GM19463 (cell line): ENCODE results near the gene KRT1.

Source experiments
- ATAC-seq: cut with Tn5 transposase; IDR thresholded peaks from one replicate; pipeline ENCODE4 v1.9.1; 2021; ENCODE audit warnings: mild to moderate bottlenecking, moderate library complexity; ENCODE audit not compliant: unreplicated experiment

KRT1 gene

DNA sequence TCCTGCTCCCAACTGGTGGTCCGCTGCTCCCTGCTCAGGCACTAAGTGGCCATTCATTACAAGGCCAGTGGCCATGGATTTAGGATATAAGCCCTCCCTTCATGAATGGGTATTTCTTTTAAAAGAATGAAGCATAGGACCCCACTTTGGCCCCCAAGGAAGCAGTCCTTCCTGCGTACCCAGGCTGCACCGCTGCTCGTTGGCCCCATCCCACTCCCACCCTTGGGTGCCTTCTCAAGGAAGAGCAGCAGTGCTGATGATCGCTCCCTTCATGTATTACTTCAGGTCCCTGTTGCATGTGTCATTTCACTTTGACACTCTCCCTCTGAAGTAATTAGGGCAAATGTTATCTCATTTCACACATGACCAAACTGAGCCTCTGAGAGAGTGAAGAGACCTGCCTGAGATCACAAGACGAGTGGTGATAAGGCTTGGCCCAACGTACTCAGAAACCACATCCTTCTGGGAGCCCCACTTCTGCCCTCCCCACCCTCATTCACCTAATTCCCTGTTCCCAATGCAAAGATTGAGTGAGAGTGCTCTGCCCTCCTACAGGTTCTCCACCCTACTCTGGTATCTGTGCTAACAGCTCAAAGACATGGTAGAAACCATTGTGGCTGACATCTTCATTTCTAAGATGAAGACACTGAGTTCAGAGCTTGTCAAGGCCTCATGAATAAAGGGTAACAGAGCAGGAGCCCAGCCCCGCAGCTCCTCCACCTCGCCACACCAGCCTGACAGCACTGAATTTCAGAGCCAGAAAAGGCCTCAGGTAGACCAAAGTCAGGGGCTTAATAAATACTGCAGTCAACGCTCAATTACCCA, 17.9 kb downstream of the KRT1 start:
- no peak for ATAC-seq

- ATAC-seq: no peak
These were observed 18.5 kb downstream of the KRT1 start for GRCh38 chr12:52661668-52662067.

DNA sequence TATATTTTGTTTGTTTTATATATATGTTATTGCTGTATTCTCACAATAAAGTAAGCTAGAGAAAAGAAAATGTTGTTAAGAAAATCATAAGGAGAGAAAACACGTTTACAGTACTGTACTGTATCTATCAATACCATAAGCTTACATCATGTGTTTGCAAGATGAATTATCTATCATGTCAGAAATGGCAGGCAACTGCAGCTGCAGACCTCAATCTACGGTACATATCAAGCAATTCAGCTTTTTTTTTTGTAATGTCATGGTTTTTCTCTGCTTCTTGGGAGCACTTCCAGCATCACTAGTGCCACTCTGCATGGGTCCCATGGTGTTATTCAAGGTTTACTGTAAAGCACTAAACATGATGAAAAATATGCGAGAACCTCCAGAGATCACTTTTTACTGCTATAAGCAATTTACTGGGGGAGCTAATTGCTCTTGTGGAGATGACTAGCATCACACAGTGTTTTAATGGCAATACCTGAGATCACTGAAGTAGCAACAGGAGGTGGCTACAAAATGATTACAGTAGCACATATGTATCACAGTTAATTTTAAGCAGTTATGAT, 19.2 kb downstream of the KRT1 start:
- ATAC-seq: no peak

GRCh38 chr12:52659951-52660350, 20.3 kb downstream of the KRT1 start:
- no peak for ATAC-seq

DNA sequence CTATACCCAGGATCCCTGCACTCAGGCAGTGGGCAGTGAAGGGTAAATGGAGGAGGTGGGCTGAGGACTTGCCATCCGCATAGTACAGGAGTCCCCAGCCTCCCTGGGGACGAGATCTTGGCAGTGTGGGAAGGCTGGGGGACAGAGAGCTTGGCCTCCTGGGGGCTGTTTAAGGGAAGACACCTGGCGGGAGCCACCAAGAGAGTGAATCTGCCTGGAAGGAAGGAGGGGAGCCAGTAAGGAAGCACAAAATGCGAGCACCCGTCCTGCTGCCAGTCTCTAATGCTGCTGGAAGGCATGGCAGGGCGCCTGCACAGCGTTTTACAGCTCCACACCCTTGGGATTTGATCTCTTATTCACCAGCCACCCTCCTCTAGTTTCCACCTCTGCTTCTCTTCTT, 20.8 kb downstream of the KRT1 start:
- ATAC-seq: no peak

- no peak for ATAC-seq
These were observed 22.0 kb downstream of the KRT1 start for GRCh38 chr12:52658196-52658595.

- ATAC-seq: no peak
These were observed 22.8 kb downstream of the KRT1 start for GRCh38 chr12:52657250-52657902.

DNA sequence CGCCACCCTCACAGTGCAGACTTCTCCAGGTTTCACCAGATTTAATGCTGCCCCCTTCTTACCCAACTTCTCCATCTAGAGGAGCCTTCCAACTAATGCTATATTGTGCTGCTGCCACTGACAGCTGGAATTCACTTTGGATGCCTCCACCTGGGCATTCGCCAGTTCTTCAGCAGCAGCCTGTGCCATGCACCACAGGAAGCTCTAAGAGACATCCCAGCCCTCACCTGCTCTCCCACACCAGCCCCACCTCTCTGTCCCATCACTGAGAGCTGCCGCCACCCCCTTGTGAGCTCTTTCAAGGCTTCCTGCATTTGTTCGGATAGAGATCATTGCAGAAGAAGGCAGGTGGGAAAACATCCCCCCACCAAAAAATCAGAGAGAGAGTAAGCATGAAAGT, 23.6 kb downstream of the KRT1 start:
- ATAC-seq: no peak

- ATAC-seq: no peak
These were observed 24.5 kb downstream of the KRT1 start for GRCh38 chr12:52655720-52656124.

- ATAC-seq: no peak
These were observed 25.0 kb downstream of the KRT1 start for GRCh38 chr12:52655251-52655650.

DNA sequence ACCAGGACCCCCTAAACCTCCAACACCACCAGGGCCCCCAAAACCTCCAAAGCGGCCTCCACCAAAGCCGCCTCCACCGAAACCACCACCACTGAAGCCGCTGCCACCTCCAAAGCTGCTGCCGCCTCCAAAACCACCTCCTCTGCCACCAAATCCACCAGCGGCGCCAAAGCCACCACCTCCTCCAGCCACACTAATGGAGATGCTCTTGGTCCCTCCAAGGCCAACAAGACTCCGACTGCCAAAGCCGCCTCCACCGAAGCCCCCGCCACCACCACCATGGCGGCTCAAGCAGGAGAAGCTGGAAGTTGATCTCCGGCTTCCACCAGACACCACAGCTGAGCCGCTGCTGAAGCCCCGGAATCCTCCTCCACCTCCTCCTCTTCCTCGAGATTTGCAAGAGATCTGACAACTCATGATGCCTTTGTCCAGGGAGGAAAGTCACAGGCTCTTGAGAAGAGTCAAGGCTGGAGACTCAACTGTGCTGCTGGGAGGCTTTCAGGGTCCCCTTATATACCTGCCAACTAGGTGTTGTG, 28.4 kb downstream of the KRT1 start, which contains the start of gene KRT2:
TSS of gene KRT2 (minus strand) at position 486 of the 536 bp plus-strand sequence. CDS start at position 417, 69 bp downstream.
- no peak for ATAC-seq

GRCh38 chr12:52650520-52651081, 29.6 kb downstream of the KRT1 start:
- no peak for ATAC-seq

DNA sequence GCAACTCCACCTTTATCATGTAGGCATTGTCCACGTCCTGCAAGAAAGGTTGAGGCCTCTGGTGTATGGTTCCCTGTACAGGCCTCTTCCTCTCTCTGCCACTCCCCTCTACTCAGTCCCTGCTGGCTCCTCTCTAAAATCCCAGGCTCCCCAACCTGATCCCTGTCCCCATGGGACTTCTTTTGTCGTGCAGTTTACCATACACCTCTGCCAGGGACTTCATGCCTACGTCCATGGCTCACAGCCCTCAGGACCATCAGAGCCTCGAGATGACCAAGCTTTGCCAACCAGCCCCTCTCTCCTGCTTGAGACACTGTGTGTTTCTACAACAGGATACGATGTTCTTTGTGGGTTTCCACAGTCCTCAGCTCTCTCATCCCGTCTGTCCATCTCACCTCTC, 31.1 kb downstream of the KRT1 start:
- ATAC-seq: no peak

DNA sequence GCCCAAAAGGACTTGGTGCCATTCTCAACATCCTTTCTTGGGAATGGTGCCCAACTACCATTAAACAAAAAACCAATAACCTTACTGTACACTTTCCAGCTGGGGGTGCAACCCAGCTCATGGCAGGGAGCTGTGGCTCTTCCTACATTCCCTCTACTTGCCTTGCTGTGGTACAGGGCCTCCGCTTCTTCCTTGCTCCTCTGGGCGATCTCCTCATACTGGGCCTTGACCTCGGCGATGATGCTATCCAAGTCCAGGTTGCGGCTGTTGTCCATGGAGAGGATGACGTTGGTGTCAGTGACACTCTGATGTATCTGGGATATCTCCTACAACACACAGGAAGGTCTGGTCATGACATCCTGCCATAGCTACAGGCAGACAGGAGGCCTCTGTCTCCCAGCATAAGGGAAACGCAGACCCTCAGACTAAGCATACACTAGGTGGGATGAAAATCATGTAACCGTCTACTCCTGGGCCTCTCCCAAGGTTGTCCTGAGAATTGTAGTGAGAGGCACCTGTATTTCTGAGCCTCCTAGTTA, 32.1 kb downstream of the KRT1 start:
- no peak for ATAC-seq

GRCh38 chr12:52647601-52648000, 32.6 kb downstream of the KRT1 start:
- ATAC-seq: no peak

- ATAC-seq: no peak
These were observed 33.6 kb downstream of the KRT1 start for GRCh38 chr12:52646613-52647012.

DNA sequence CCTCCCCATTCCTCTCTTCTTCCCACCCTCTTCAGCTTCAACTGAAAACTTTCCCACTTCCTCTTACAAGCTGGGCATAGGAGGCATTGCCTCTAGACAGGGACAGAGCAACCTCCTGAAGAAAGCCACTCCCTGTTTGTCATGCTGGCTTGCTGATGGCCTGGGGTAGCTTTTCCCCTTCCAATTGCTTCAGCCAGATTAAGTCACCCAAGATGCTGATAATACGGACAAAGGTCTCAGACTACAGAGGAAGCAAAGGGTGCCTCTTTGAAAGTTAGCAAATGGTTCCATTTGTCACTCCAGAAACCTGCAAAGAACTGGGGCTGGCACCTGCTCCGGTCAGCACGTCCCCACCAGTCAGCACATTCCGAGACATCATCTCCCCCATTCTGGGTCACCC, 34.2 kb downstream of the KRT1 start:
- ATAC-seq: no peak

- no peak for ATAC-seq
These were observed 35.0 kb downstream of the KRT1 start for GRCh38 chr12:52645120-52645761.

DNA sequence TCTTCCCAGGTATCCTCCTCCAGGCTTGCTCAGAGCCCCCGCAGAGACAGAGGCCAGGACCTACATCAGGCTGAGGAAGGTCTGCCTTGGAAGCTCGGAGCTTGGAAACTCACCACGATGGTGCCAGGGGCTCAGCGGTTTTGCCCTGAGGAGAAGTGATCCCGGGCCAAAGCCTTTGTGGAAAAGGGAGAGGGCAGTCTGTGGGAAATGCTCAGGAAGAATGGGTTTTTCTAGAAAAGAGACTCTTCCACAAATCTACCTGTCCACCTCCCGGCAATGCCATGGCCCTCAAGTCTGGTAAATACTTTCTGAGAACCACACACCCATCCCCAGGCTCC, 36.2 kb downstream of the KRT1 start:
- no peak for ATAC-seq

DNA sequence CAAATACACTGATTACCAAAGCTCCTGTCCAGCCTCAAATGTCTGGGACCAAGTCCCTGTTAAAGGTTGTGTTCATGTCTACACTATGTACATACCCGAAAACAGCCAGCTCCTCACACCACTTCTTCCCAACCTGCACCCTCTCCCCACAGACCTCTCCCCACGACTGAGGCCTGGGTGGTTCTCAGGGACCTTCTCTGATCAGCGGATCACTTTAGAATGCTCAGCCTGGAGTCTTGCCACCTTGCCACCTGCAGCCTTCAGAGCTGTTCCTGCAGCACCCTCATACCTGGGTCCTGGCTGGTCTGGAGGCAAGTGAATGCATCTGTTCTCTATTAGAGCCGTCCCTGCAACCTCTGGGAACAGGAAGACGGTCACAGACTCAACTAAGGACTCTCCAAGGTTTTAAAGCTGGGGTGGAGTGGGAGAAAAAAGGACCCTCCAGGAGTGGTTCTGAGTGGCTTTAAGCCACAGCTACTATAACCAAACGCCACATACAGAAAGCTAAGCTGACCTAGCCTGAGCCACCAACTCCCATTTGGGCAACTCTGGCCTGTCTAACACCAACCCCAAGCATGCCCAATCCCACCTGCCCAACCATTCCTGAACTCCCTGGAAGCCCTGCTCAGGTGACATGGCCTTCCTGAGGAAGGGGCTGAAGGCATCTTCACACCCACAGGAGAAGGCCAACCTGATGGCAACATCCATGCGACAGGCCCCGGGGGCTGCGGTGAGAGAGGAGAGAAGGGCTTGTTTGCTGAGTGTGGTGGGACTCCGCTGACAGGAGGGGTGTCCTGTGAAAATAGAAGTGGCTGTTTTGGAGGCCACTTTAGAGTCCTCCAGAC, 36.8 kb downstream of the KRT1 start:
- no peak for ATAC-seq
